HepG2 (cell line): ENCODE results near the gene CD80. TPM values are rescaled to one million over a fixed set of nuclear protein-coding genes. Genes with fewer than 3 reads are reported as not detected.

ENCODE experiments used
- ATAC-seq: fragments of 200-7000 bp; cut with Tn5 transposase; 3 replicates; pipeline ENCODE4 v1.9.1; 2020; ENCODE audit warnings: mild to moderate bottlenecking, moderate library complexity
- BruUV-seq: library from RNA; stranded (reverse); fragments of 400-500 nt; replicated peaks from 2 replicates; lab custom pipeline; 2021; lab: Mats Ljungman, UMichigan
- CTCF ChIA-PET: fragments of 300-600 bp; formaldehyde crosslinking; extraction: SDS; loops from one replicate; lab custom pipeline; 2021; ENCODE audit warnings: low total read pairs, inconsistent platforms, low intra/inter-chr PET ratio; lab: Yijun Ruan, JAX
- POLR2A ChIA-PET: fragments of 350-600 bp; sonication (Branson Sonifier 250); formaldehyde crosslinking; loops from one replicate; lab custom pipeline; 2020; ENCODE audit warnings: antibody characterized with exemption, inconsistent platforms; lab: Yijun Ruan, JAX
- DNase-seq: peaks from one replicate; pipeline ENCODE4 v3.0.0-alpha.2; 2015; ENCODE audit warnings: low spot score
- FAIRE-seq: peaks from 3 replicates; lab custom pipeline; 2011; peaks lifted over from hg19 to GRCh38; lab: Jason Lieb, UNC
- H2AFZ ChIP-seq: one replicate; pipeline ENCODE4 v1.6.1; 2011; ENCODE audit warnings: low read length, inconsistent platforms
- H3K27ac ChIP-seq: fragments of 300-600 bp; 3 replicates; pipeline ENCODE4 v1.8.0; 2011; ENCODE audit warnings: mixed run types, mild to moderate bottlenecking, mixed read lengths, low read length, inconsistent platforms; ENCODE audit not compliant: insufficient read depth; ENCODE audit errors: extremely low read length
- H3K27me3 ChIP-seq, 2 experiments: fragments of 200-600 bp in 1 of 2; 2 replicates in 1 of 2; 3 replicates in 1 of 2; pipeline versions ENCODE4 v1.6.0 to v1.8.0; 2011; ENCODE audit warnings: low read length in 2 of 2, mild to moderate bottlenecking in 2 of 2, moderate library complexity in 2 of 2, inconsistent platforms in 1 of 2; ENCODE audit not compliant: insufficient read depth in 2 of 2, control insufficient read depth in 1 of 2
- H3K36me3 ChIP-seq, 2 experiments: fragments of 200-600 bp in 1 of 2; replicated peaks in 1 of 2; 2 replicates in 1 of 2; 3 replicates in 1 of 2; pipeline versions ENCODE4 v1.5.1 to v1.8.0; 2011; ENCODE audit warnings: low read length in 2 of 2, inconsistent platforms in 1 of 2; ENCODE audit not compliant: insufficient read depth in 2 of 2, control insufficient read depth in 1 of 2
- H3K4me1 ChIP-seq: 2 replicates; pipeline ENCODE4 v1.5.1; 2012; ENCODE audit warnings: low read length, inconsistent platforms; ENCODE audit not compliant: insufficient read depth
- H3K4me2 ChIP-seq: 2 replicates; pipeline ENCODE4 v1.6.0; 2011; ENCODE audit warnings: low read depth, low read length, inconsistent platforms
- H3K4me3 ChIP-seq, 3 experiments: fragments of 200-600 bp in 1 of 3; sonication (generic), shearing (Covaris generic) in 1 of 3; replicated peaks in 1 of 3; 2 replicates each; pipeline ENCODE4 v1.5.1; 2011 to 2016; ENCODE audit warnings: low read length in 3 of 3, inconsistent platforms in 2 of 3, low read depth in 2 of 3, mild to moderate bottlenecking in 2 of 3, control low read depth in 1 of 3, mixed read lengths in 1 of 3; ENCODE audit not compliant: insufficient read depth in 1 of 3
- H3K79me2 ChIP-seq: one replicate; pipeline ENCODE4 v1.6.1; 2011; ENCODE audit warnings: low read length, inconsistent platforms; ENCODE audit not compliant: insufficient read depth
- H3K9ac ChIP-seq: 2 replicates; pipeline ENCODE4 v1.6.0; 2011; ENCODE audit warnings: mild to moderate bottlenecking, low read depth, low read length, inconsistent platforms; ENCODE audit not compliant: insufficient read depth
- H3K9me3 ChIP-seq: 2 replicates; pipeline ENCODE4 v1.5.1; 2012; ENCODE audit warnings: mild to moderate bottlenecking, low read length
- H4K20me1 ChIP-seq: 2 replicates; pipeline ENCODE4 v1.6.0; 2011; ENCODE audit warnings: inconsistent platforms, mild to moderate bottlenecking, low read length, moderate library complexity; ENCODE audit not compliant: insufficient read depth
- BRCA1 ChIP-seq: sonication (generic); formaldehyde crosslinking; IDR thresholded peaks from 2 replicates; pipeline ENCODE4 v1.4.0; 2020; ENCODE audit warnings: missing genetic modification reagents
- CEBPB ChIP-seq: IDR thresholded peaks from 2 replicates; pipeline ENCODE4 v1.6.1; 2011; ENCODE audit warnings: low read depth, low read length, improper control_type of control experiment, borderline replicate concordance
- ZBTB3 ChIP-seq: sonication (generic); formaldehyde crosslinking; IDR thresholded peaks from 2 replicates; pipeline ENCODE4 v1.4.0; 2020; ENCODE audit warnings: low read depth, mild to moderate bottlenecking, moderate library complexity, missing genetic modification reagents, borderline replicate concordance
- ZNF264 ChIP-seq: sonication (generic); formaldehyde crosslinking; IDR thresholded peaks from 2 replicates; pipeline ENCODE4 v1.4.0; 2020; ENCODE audit warnings: missing genetic modification reagents
- ZNF3 ChIP-seq: IDR thresholded peaks from 2 replicates; pipeline ENCODE4 v1.7.0; 2017; ENCODE audit warnings: inconsistent platforms
- ZNF775 ChIP-seq: sonication (generic); formaldehyde crosslinking; IDR thresholded peaks from 2 replicates; pipeline ENCODE4 v1.4.0; 2020; ENCODE audit warnings: missing genetic modification reagents, mild to moderate bottlenecking, moderate library complexity, borderline replicate concordance
- ZNF780A ChIP-seq: sonication (generic); formaldehyde crosslinking; IDR thresholded peaks from 2 replicates; pipeline ENCODE4 v1.8.0; 2022; ENCODE audit warnings: mild to moderate bottlenecking, missing genetic modification reagents, moderate library complexity
- ZNF790 ChIP-seq: sonication (generic); formaldehyde crosslinking; IDR thresholded peaks from 2 replicates; pipeline ENCODE4 v1.8.0; 2022; ENCODE audit warnings: missing genetic modification reagents, mild to moderate bottlenecking, borderline replicate concordance
- ZSCAN20 ChIP-seq: sonication (generic); formaldehyde crosslinking; IDR thresholded peaks from 2 replicates; pipeline ENCODE4 v1.4.0; 2020; ENCODE audit warnings: missing genetic modification reagents, mild to moderate bottlenecking, borderline replicate concordance
- WGBS: methylation state at CpG from one replicate; pipeline ENCODE4 v1.1.6; 2017; ENCODE audit warnings: low lambda C conversion rate; 5-methylcytosine and 5-hydroxymethylcytosine counted together
- in situ Hi-C: cut with HindIII; loops from 2 replicates; pipeline ENCODE4 v1.10.0; 2017; ENCODE audit warnings: low pct_unique_long_range_greater_than_20kb; ENCODE audit not compliant: extremely low pct_ligation_motif_present
- intact Hi-C: fragments of 100-400 bp; cut with micrococcal nuclease; formaldehyde crosslinking; loops from one replicate; pipeline ENCODE4 v1.10.0; 2022; ENCODE audit not compliant: unreplicated experiment
- polyA plus RNA-seq, 8 experiments: library from polyadenylated mRNA; depleted of rRNA in 3 of 8; stranded (reverse) in 7 of 8; unstranded in 1 of 8; fragments of >200 nt; fragmentation: Illumina TruSeq in 4 of 8; extraction: Trizol in 4 of 8; gene quantifications; 2 replicates each; pipeline versions ENCODE4 v1.2.1 to v1.2.3, GENCODE V29; 2011 to 2016; ENCODE audit warnings: low read depth in 4 of 8, missing spikeins in 1 of 8, mixed read lengths in 1 of 8; ENCODE audit not compliant: insufficient read depth in 1 of 8
- total RNA-seq, 5 experiments: library from RNA; depleted of rRNA; stranded (reverse); fragments of >200 nt; fragmentation: Illumina TruSeq; extraction: Trizol; gene quantifications; 2 replicates each; pipeline ENCODE4 v1.2.3, GENCODE V29; 2016; ENCODE audit warnings: low read depth in 1 of 5

CD80 gene
- total and polyA plus RNA-seq, 2 of the 13 experiments (the other 11 are each of a cell fraction or from before 2014, with no cell fraction given): not detected

- no peak overlapping the region for H3K4me2 ChIP-seq
- no peak; the same call in 2 of the 3 replicates for ATAC-seq
- no TSS peak for BruUV-seq
- no peaks in the 10 kb centered on the region for H3K36me3 ChIP-seq
- no peaks in the 10 kb centered on the region for H3K4me1 ChIP-seq
- WGBS: 42% methylated on average over 5 of the region's 5 CpGs
- ChIA-PET POLR2A (no interaction called here), CTCF (interaction anchor here (1.5 kb wide), 1 partner anchor 180 kb away, joined by 4 read pairs; no protein-coding TSS in a partner anchor)
- H3K79me2 ChIP-seq: no peaks in the 10 kb centered on the region
- no peak overlapping the region for H2AFZ ChIP-seq
- in situ Hi-C loops (no loop called here), intact Hi-C loops (no loop called here)
- no peak for DNase-seq
- H3K9me3 ChIP-seq: no peaks in the 10 kb centered on the region
- no peaks in the 10 kb centered on the region for H4K20me1 ChIP-seq
- H3K27me3 ChIP-seq: peaks cover 0 to 7% of the 10 kb centered on the region in 2 experiments; a peak in 1 of 5 replicates
- no peak overlapping the region for H3K27ac ChIP-seq
- H3K4me3 ChIP-seq: no peak overlapping the region
- H3K9ac ChIP-seq: no peak overlapping the region
- FAIRE-seq: no peak
- TF ChIP-seq ZNF3 (CRISPR knock-in tag) (no peak), ZNF790 (CRISPR knock-in tag) (no peak), ZSCAN20 (CRISPR knock-in tag) (no peak), ZNF264 (CRISPR knock-in tag) (no peak), ZBTB3 (CRISPR knock-in tag) (no peak), CEBPB (no peak), BRCA1 (CRISPR knock-in tag) (no peak), ZNF775 (CRISPR knock-in tag) (no peak), ZNF780A (CRISPR knock-in tag) (no peak)
Measured at GRCh38 chr3:119560160-119560559, 746 bp upstream of the CD80 start.
